Measurements from ENCODE around the gene PLOD2.
A peak's percentile ranks its signal among the peaks of the same experiment; 100 is the strongest.

PLOD2 gene

GRCh38 chr3:146170591-146170990 lies 9.6 kb upstream of the PLOD2 start:
- DNase-seq: no peak

GRCh38 chr3:146169891-146170290 lies 8.9 kb upstream of the PLOD2 start:
- no peak for DNase-seq

- DNase-seq: no peak
Measured at GRCh38 chr3:146166826-146167225, 5.8 kb upstream of the PLOD2 start.

GRCh38 chr3:146166415-146166821 lies 5.4 kb upstream of the PLOD2 start:
- no peak for DNase-seq

- DNase-seq: no peak
Measured at GRCh38 chr3:146165877-146166276, 4.9 kb upstream of the PLOD2 start.

- DNase-seq: no peak
Measured at GRCh38 chr3:146164971-146165769, 4.2 kb upstream of the PLOD2 start.

GRCh38 chr3:146164506-146164905 lies 3.5 kb upstream of the PLOD2 start:
- no peak for DNase-seq

- no peak for DNase-seq
Measured at GRCh38 chr3:146164071-146164470, 3.1 kb upstream of the PLOD2 start.

- no peak for DNase-seq
Measured at GRCh38 chr3:146163584-146163983, 2.6 kb upstream of the PLOD2 start.

- no peak for DNase-seq
Measured at GRCh38 chr3:146162561-146162960, 1.6 kb upstream of the PLOD2 start.

GRCh38 chr3:146161663-146162002 lies 649 bp upstream of the PLOD2 start:
- no peak for DNase-seq

GRCh38 chr3:146160321-146160963 lies 542 bp downstream of the PLOD2 start:
- peak; percentile 91 for DNase-seq

- DNase-seq: no peak
Measured at GRCh38 chr3:146159616-146160320, 1.2 kb downstream of the PLOD2 start.

GRCh38 chr3:146159037-146159436 lies 1.9 kb downstream of the PLOD2 start:
- no peak for DNase-seq

- no peak for DNase-seq
Measured at GRCh38 chr3:146157325-146158060, 3.5 kb downstream of the PLOD2 start.

GRCh38 chr3:146156666-146157314 lies 4.2 kb downstream of the PLOD2 start:
- no peak for DNase-seq

- DNase-seq: no peak
Measured at GRCh38 chr3:146156095-146156494, 4.9 kb downstream of the PLOD2 start.

GRCh38 chr3:146154995-146155394 lies 6.0 kb downstream of the PLOD2 start:
- no peak for DNase-seq

GRCh38 chr3:146154316-146154715 lies 6.7 kb downstream of the PLOD2 start:
- no peak for DNase-seq

GRCh38 chr3:146153429-146153828 lies 7.6 kb downstream of the PLOD2 start:
- no peak for DNase-seq

- no peak for DNase-seq
Measured at GRCh38 chr3:146152834-146153233, 8.2 kb downstream of the PLOD2 start.

GRCh38 chr3:146148468-146148931 lies 12.5 kb downstream of the PLOD2 start:
- DNase-seq: no peak

Data from right kidney (tissue), 1 donor.